COR-L47 (cell line): ENCODE measurements around the gene GRIK4.
"Not testable (repeated sequence)": the region's sequence is repeated elsewhere in the genome, so short reads cannot be mapped to it uniquely, and the experiment has no call there.

Experiments
- DNase-seq: peaks from one replicate; lab custom pipeline; 2025; lab: John Stamatoyannopoulos, UW

GRIK4 gene

GRCh38 chr11:120784566-120785251, 273.2 kb downstream of the GRIK4 start:
- DNase-seq, result no peak

GRCh38 chr11:120785576-120785975, 274.0 kb downstream of the GRIK4 start:
- DNase-seq, result no peak

GRCh38 chr11:120786206-120786735, 274.7 kb downstream of the GRIK4 start:
- DNase-seq, result no peak

GRCh38 chr11:120787224-120787623, 275.7 kb downstream of the GRIK4 start:
- DNase-seq, result not testable (repeated sequence)

- DNase-seq, result no peak
Observed at GRCh38 chr11:120789391-120789790, 277.8 kb downstream of the GRIK4 start.

GRCh38 chr11:120792306-120792705, 280.8 kb downstream of the GRIK4 start:
- DNase-seq, result no peak

- no peak for DNase-seq
Observed at GRCh38 chr11:120793150-120793549, 281.6 kb downstream of the GRIK4 start.

- DNase-seq, result no peak
Observed at GRCh38 chr11:120793806-120794479, 282.4 kb downstream of the GRIK4 start.

GRCh38 chr11:120794748-120795147, 283.2 kb downstream of the GRIK4 start:
- no peak for DNase-seq

- no peak for DNase-seq
Observed at GRCh38 chr11:120795185-120795584, 283.6 kb downstream of the GRIK4 start.

- no peak for DNase-seq
Observed at GRCh38 chr11:120797143-120797542, 285.6 kb downstream of the GRIK4 start.

- DNase-seq, result no peak
Observed at GRCh38 chr11:120798854-120799253, 287.3 kb downstream of the GRIK4 start.

GRCh38 chr11:120800206-120800605, 288.7 kb downstream of the GRIK4 start:
- DNase-seq, result no peak

- DNase-seq, result peak; percentile 66
Observed at GRCh38 chr11:120801801-120802689, 290.5 kb downstream of the GRIK4 start.

GRCh38 chr11:120805960-120806555, 294.5 kb downstream of the GRIK4 start:
- DNase-seq, result no peak

- no peak for DNase-seq
Observed at GRCh38 chr11:120807414-120808150, 296.0 kb downstream of the GRIK4 start.

- no peak for DNase-seq
Observed at GRCh38 chr11:120808616-120809050, 297.1 kb downstream of the GRIK4 start.

GRCh38 chr11:120810251-120810650, 298.7 kb downstream of the GRIK4 start:
- DNase-seq, result no peak

GRCh38 chr11:120811199-120811598, 299.7 kb downstream of the GRIK4 start:
- no peak for DNase-seq

- DNase-seq, result no peak
Observed at GRCh38 chr11:120811731-120812130, 300.2 kb downstream of the GRIK4 start.
